ENCODE results near the gene AP1G2. TPM values are rescaled to one million over a fixed set of nuclear protein-coding genes. Genes with fewer than 3 reads are reported as not detected.

Gene AP1G2
- total and polyA plus RNA-seq, 2 of the 4 experiments (the other 2 are of a cell fraction) = 2.9 to 19.2 TPM

- dilution Hi-C loops (cut with HindIII; ENCODE audit: low sequenced_read_pairs, unreplicated experiment) = no loop called here
- intact Hi-C loops (cut with micrococcal nuclease) = no loop called here
- peak; percentile 29; the same call in 1 of the 2 replicates for ATAC-seq (ENCODE audit: low read depth)
- no peak overlapping the region for H3K9ac ChIP-seq (ENCODE audit: low read depth, low read length)
- TF ChIP-seq RAD21 (IDR thresholded peaks at IDR 0.05; ENCODE audit: low read length) (no peak), BHLHE40 (IDR thresholded peaks at IDR 0.05; ENCODE audit: low read depth, low read length) (no peak), POLR2A (IDR thresholded peaks at IDR 0.05; ENCODE audit: low read depth, low read length) (no peak), MXI1 (IDR thresholded peaks at IDR 0.05; ENCODE audit: borderline replicate concordance, low read depth, low read length) (no peak), NFE2L2 (IDR thresholded peaks at IDR 0.05; ENCODE audit: low read depth, low read length) (no peak), SMC3 (IDR thresholded peaks at IDR 0.05; ENCODE audit: low read depth, low read length) (no peak), CEBPB (IDR thresholded peaks at IDR 0.05; ENCODE audit: low read depth, low read length) (no peak), CHD1 (IDR thresholded peaks at IDR 0.05; ENCODE audit: low read depth, low read length) (no peak), MAFK (IDR thresholded peaks at IDR 0.05; ENCODE audit: low read depth, low read length) (no peak), RCOR1 (IDR thresholded peaks at IDR 0.05; ENCODE audit: insufficient replicate concordance, low read length) (no peak), FOS (IDR thresholded peaks at IDR 0.05; ENCODE audit: low read depth, low read length) (no peak), ELK1 (IDR thresholded peaks at IDR 0.05; ENCODE audit: borderline replicate concordance, low read depth, low read length) (no peak), RFX5 (IDR thresholded peaks at IDR 0.05; ENCODE audit: low read depth, low read length) (no peak), CTCF (conservative IDR thresholded peaks at IDR 0.05; ENCODE audit: low read depth, low read length) (no peak), USF2 (IDR thresholded peaks at IDR 0.05; ENCODE audit: low read depth, low read length) (no peak)
- peaks cover 6% of the 10 kb centered on the region for H3K4me1 ChIP-seq (ENCODE audit: control insufficient read depth, insufficient read depth, low read length)
- BruUV-seq (replicated peaks) = no TSS peak
- no peak overlapping the region for H2BK20ac ChIP-seq (ENCODE audit: low read depth, low read length)
- no peak overlapping the region for H3K14ac ChIP-seq (replicated peaks; ENCODE audit: low read depth, low read length)
- POLR2A ChIA-PET (ENCODE audit: unreplicated experiment) = no interaction called here
- H2BK5ac ChIP-seq (ENCODE audit: low read depth, low read length, poor library complexity, severe bottlenecking) = no peak overlapping the region
- no peaks in the 10 kb centered on the region for H3K27me3 ChIP-seq (ENCODE audit: control insufficient read depth, insufficient read depth, low read length)
- no peak overlapping the region for H2AK5ac ChIP-seq (ENCODE audit: low read depth, low read length)
- in situ Hi-C loops (cut with MboI; ENCODE audit: low sequenced_read_pairs) = no loop called here
- H4K5ac ChIP-seq (ENCODE audit: low read depth, low read length) = no peak overlapping the region
- H3K79me1 ChIP-seq (ENCODE audit: low read depth in 1 of 2, low read length in 2 of 2) = no peaks in the 10 kb centered on the region
- no peak overlapping the region for H2BK15ac ChIP-seq (ENCODE audit: low read depth, low read length)
- H3K36me3 ChIP-seq (ENCODE audit: control insufficient read depth, insufficient read depth, low read length) = no peaks in the 10 kb centered on the region
- H3K9me3 ChIP-seq (ENCODE audit: control insufficient read depth, insufficient read depth, low read length) = no peaks in the 10 kb centered on the region
- H3K9me1 ChIP-seq (ENCODE audit: insufficient read depth, low read length) = no peaks in the 10 kb centered on the region
- H2BK120ac ChIP-seq (ENCODE audit: low read depth, low read length) = no peak overlapping the region
- DNase-seq = peak; percentile 30
- H2AK9ac ChIP-seq (replicated peaks; ENCODE audit: low read depth, low read length, poor library complexity) = no peak overlapping the region
- no peak overlapping the region for H2AFZ ChIP-seq (replicated peaks; ENCODE audit: low read length, poor library complexity)
- no peak overlapping the region for H3K56ac ChIP-seq (ENCODE audit: extremely low read depth, insufficient read depth, low read length)
- no peak overlapping the region for H3K18ac ChIP-seq (ENCODE audit: low read depth, low read length)
- no peak overlapping the region for H4K91ac ChIP-seq (ENCODE audit: insufficient read depth, low read depth, low read length)
- 10% methylated on average over 2 of the region's 13 CpGs; no CpG with 5 or more reads in 1 of the 2 experiments for WGBS, 2 experiments (ENCODE audit: extremely low coverage in 2 of 2, insufficient read length in 1 of 2)
- no peak overlapping the region for H3K4me2 ChIP-seq (ENCODE audit: low read depth, low read length)
- H3K4ac ChIP-seq (ENCODE audit: low read depth, low read length) = no peak overlapping the region
- H4K20me1 ChIP-seq (ENCODE audit: insufficient read depth, low read length) = no peaks in the 10 kb centered on the region; the same call in 1 of the 2 replicates
- no peak overlapping the region for H3K23ac ChIP-seq (ENCODE audit: low read depth, low read length)
- no peak overlapping the region for H3K27ac ChIP-seq (ENCODE audit: insufficient read depth, low read length)
- no peak overlapping the region for H4K8ac ChIP-seq (ENCODE audit: low read depth in 2 of 2, low read length in 2 of 2)
- CTCF ChIA-PET = no interaction called here
- no peak overlapping the region for H3K4me3 ChIP-seq (ENCODE audit: insufficient read depth, low read depth, low read length)
These were observed 30.1 kb downstream of the AP1G2 start for GRCh38 chr14:23537351-23538049.

Measured in IMR-90 (cell line).